Kidney (tissue), 14 donors: Measurements from ENCODE around the gene GPT2. TPM values are rescaled to one million over a fixed set of nuclear protein-coding genes. Genes with fewer than 3 reads are reported as not detected.

Source experiments
- DNase-seq, 5 donors: peaks; one replicate each; pipeline ENCODE4 v3.0.0-alpha.2; 2013 to 2020
- FAIRE-seq: peaks from 2 replicates; lab custom pipeline; 2012; peaks lifted over from hg19 to GRCh38; lab: Jason Lieb, UNC
- H3K27ac ChIP-seq, 2 donors: one replicate each; pipeline ENCODE4 v1.7.0; 2013; ENCODE audit warnings: low read depth in 2 of 2, low read length in 2 of 2, inconsistent platforms in 1 of 2
- H3K27me3 ChIP-seq: one replicate; pipeline ENCODE4 v1.7.1; 2013; ENCODE audit warnings: low read length, inconsistent platforms; ENCODE audit not compliant: control insufficient read depth, insufficient read depth
- H3K36me3 ChIP-seq, 3 donors: one replicate each; pipeline versions ENCODE4 v1.7.0 to v1.7.1; 2013; ENCODE audit warnings: low read length in 3 of 3, control low read depth in 1 of 3, inconsistent platforms in 1 of 3; ENCODE audit not compliant: insufficient read depth in 3 of 3, control insufficient read depth in 2 of 3
- H3K4me1 ChIP-seq, 3 donors: one replicate each; pipeline versions ENCODE4 v1.7.0 to v1.7.1; 2013; ENCODE audit warnings: low read length in 3 of 3, inconsistent platforms in 1 of 3, low read depth in 1 of 3; ENCODE audit not compliant: control insufficient read depth in 2 of 3, insufficient read depth in 2 of 3
- H3K4me3 ChIP-seq, 3 donors: one replicate each; pipeline versions ENCODE4 v1.7.0 to v1.8.1; 2013; ENCODE audit warnings: low read length in 3 of 3, control low read depth in 1 of 3, inconsistent platforms in 1 of 3
- H3K9ac ChIP-seq, 3 donors: one replicate each; pipeline versions ENCODE4 v1.7.0 to v1.7.1; 2013; ENCODE audit warnings: low read length in 3 of 3, control low read depth in 1 of 3, inconsistent platforms in 1 of 3
- H3K9me3 ChIP-seq, 3 donors: one replicate each; pipeline versions ENCODE4 v1.7.0 to v1.7.1; 2013; ENCODE audit warnings: low read length in 3 of 3, control low read depth in 1 of 3, inconsistent platforms in 1 of 3; ENCODE audit not compliant: control insufficient read depth in 2 of 3, insufficient read depth in 1 of 3
- CTCF ChIP-seq: IDR thresholded peaks from 3 replicates; pipeline ENCODE4 v1.5.1; 2012; ENCODE audit warnings: mild to moderate bottlenecking, moderate library complexity, borderline replicate concordance; ENCODE audit not compliant: insufficient read depth; ENCODE audit errors: extremely low read depth
- intact Hi-C: fragments of 100-400 bp; cut with DNase I; formaldehyde crosslinking; loops from one replicate; pipeline ENCODE4 v1.11.1; 2022
- polyA plus RNA-seq: library from polyadenylated mRNA; stranded (reverse); fragments of 350-450 nt; fragmentation: Illumina TruSeq; extraction: RNeasy Lipid Tissue Mini Kit (QIAGEN cat#74804); gene quantifications from one replicate; pipeline ENCODE4 v1.2.3, GENCODE V29; 2014; ENCODE audit warnings: low read depth, low replicate concordance; ENCODE audit not compliant: insufficient read depth
- total RNA-seq: library from RNA; stranded (reverse); fragmentation: NEBNext Ultra II Directional; extraction: Animal tissue kit (Norgen Biotek cat#: 25700); gene quantifications from one replicate; pipeline ENCODE4 v1.2.1, GENCODE V29; 2021
- donor health status: control.
- donor health status: control.
- donor health status: control.
- donor health status: control.
- donor health status: control.
- donor health status: DM: yes; HTN: yes; CAD: no.
- donor health status: Normal renal cell carcinoma (clear cell type).

The GPT2 gene
- total and polyA plus RNA-seq, 2 donors from 2014 or later, result 6.5 to 37.1 TPM

GRCh38 chr16:46929378-46930332, 45.5 kb downstream of the GPT2 start:
- Histone ChIP-seq H3K4me3 (no peak overlapping the region), H3K9ac (no peak overlapping the region), H3K36me3 (peaks cover 0 to 18% (median 9%) of the 10 kb centered on the region in 3 donors), H3K27me3 (no peaks in the 10 kb centered on the region), H3K9me3 (no peaks in the 10 kb centered on the region), H3K4me1 (peaks cover 0 to 2% (median 0%) of the 10 kb centered on the region in 3 donors), H3K27ac (no peak overlapping the region)
- intact Hi-C loops, result no loop called here
- peak; percentile 71 for TF ChIP-seq CTCF
- DNase-seq (peak; percentile 40 to 83 (median 69)), FAIRE-seq (no peak)

GRCh38 chr16:46930861-46931260, 46.7 kb downstream of the GPT2 start:
- H3K9me3 ChIP-seq, result no peaks in the 10 kb centered on the region
- FAIRE-seq, result no peak
- H3K9ac ChIP-seq, result no peak overlapping the region
- peaks cover 0 to 15% (median 9%) of the 10 kb centered on the region in 3 donors for H3K36me3 ChIP-seq
- peaks cover 0 to 2% (median 0%) of the 10 kb centered on the region in 3 donors for H3K4me1 ChIP-seq
- TF ChIP-seq CTCF, result no peak
- intact Hi-C loops, result no loop called here
- H3K27ac ChIP-seq, result no peak overlapping the region
- no peaks in the 10 kb centered on the region for H3K27me3 ChIP-seq
- H3K4me3 ChIP-seq, result no peak overlapping the region
- DNase-seq, result no peak

GRCh38 chr16:46932802-46933201, 48.6 kb downstream of the GPT2 start:
- intact Hi-C loops, result no loop called here
- peak in 1 of 5 donors; percentile 24 for DNase-seq

More at GRCh38 chr16:46932802-46933201, 48.6 kb downstream of the GPT2 start:
- TF ChIP-seq CTCF, result no peak
- Histone ChIP-seq H3K9me3 (no peaks in the 10 kb centered on the region), H3K27me3 (no peaks in the 10 kb centered on the region), H3K27ac (no peak overlapping the region), H3K9ac (no peak overlapping the region), H3K4me3 (no peak overlapping the region), H3K4me1 (peaks cover 0 to 2% (median 0%) of the 10 kb centered on the region in 3 donors), H3K36me3 (peaks cover 0 to 6% (median 0%) of the 10 kb centered on the region in 3 donors)
- no peak for FAIRE-seq
